ENCODE measurements around the gene DPM3.
A peak's percentile ranks its signal among the peaks of the same experiment; 100 is the strongest.

Gene DPM3

DNA sequence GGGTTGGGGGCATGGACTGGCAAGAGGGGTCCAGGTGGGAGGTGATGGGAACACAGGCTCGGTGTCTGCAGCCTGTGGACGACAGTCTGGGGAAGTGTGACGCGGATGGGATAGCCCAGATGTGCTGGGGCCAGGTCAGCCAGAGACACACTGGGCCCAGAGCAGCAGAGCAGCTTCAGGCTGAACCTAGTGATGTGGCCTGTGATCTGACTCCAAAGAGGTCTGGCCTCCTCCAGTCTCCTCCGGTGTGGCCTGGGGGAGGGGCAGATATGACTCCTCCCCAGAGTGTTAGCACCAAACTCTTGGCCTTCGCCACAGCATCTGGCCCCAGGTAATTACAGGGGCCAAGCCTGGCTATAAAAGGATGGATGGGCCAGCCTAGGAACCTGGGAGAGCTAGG is 48.2 kb downstream of the DPM3 start:
- DNase-seq, result no peak

DNA sequence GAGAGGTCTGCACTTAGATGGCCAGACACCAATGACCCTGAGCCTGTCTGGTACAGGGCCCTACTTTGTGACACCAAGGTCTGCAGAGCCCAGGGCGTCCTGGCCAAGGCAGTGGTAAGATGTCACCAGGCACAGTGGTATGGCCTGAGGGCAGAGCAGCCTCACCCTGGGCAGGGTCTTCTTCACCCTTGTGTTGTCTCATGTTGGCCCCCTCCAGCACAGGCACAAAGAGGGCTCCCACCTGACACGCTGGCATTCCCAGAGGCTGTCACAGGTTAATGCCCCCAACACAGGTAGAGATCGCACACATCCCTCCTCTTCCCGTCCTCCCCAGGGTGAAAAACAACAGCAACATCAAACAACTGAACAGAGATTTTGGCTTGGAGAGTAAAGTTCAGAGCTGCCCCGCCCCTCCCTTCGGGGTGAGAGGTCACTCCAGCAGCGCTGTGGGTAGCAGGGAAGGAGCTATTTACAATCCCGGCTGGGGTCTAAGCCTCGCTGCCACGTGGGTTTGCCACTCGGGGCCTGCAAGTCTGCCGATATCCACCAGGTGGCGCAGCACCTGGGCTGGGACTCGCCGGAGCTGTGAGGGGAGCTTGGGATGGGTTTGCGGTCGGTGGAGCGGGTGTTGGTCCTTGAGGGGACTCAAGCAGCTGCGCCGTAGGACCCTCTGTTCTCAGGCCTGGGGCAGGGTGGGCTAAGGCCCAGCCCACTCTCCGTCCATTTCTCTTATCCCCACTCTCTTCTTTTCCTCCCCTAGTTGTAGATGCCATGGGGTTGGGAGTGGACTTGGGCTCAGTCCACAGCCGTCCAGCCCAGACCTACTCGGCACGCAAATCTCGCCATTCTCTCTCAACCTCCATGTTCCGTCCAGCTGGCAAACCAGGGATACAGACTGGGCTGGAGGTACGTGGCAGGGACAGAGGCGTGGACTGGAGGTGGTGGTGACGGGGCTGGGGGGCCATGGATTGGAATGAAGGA is 49.0 kb downstream of the DPM3 start:
- peak; percentile 38 for DNase-seq

Measured in NCI-H1417 treated with DMSO at 0.1 percent for 48 hours (cell line).